ENCODE results near the gene CHST11.

The CHST11 gene

GRCh38 chr12:104426926-104427546 lies 29.7 kb upstream of the CHST11 start:
- DNase-seq (ENCODE audit: extremely low spot score, insufficient read length, low read depth), result no peak
- FAIRE-seq, result no peak

- DNase-seq (ENCODE audit: extremely low spot score, insufficient read length, low read depth) (no peak), FAIRE-seq (peak; percentile 26)
Measured at GRCh38 chr12:104427547-104427938, 29.2 kb upstream of the CHST11 start.

DNA sequence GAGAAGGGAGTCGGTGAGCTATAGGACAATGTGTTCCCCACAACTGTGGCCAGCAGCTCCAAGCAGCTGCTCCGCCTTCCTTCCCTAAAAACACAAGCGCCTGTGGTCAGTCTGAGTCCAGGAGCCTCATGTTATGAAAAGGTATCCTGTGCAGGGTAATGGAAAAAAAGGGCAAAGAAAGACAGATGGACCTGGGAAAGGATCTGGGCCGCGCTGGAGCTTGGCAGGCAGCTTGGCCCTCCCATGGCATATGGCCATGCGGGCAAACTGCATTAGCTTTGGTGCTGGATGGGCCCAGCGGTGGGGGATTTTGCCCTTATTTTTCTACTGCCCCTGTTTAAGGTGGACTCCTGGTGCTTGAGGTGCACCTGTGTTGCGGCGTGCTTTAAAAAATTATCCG lies 23.7 kb upstream of the CHST11 start:
- FAIRE-seq (no peak), DNase-seq (ENCODE audit: extremely low spot score, insufficient read length, low read depth) (no peak)

DNA sequence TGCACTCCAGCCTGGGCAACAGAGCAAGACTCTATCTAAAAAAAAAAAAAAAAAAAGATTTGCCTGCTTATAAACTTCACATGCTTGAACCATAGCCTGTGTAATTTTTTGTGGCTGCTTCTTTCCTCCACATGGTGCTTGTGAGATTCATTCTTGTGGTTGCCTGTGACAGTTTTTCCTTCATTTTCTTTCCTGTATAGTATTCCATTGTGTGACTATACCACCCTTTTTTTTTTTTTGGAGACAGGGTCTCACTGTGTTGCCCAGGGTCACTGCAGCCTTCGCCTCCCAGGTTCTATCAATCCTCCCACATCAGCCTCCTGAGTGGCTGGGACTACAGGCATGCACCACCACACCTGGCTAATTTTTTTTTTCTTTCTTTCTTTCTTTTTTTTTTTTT lies 22.6 kb upstream of the CHST11 start:
- FAIRE-seq (no peak), DNase-seq (ENCODE audit: extremely low spot score, insufficient read length, low read depth) (no peak)

DNA sequence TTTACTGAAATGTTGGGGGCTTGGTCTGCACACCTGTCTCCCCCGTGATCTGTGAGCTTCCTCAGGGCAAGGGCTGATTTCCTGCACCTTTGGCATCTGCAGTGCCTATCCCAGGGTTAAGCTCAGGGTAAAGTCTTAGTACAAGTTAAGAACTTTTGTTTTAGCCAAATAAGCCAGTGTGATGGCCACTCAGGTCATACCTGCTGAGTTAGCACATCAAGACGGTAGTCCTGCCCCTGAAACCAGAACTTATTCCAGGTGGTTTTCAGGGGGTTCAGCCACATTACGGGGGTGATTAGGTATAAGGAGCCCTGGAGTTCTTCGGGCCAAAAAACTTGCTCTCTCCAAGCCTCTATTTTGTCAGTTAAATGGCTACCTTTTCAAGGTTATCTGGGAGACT lies 21.6 kb upstream of the CHST11 start:
- DNase-seq (ENCODE audit: extremely low spot score, insufficient read length, low read depth) (no peak), FAIRE-seq (no peak)

GRCh38 chr12:104435765-104436164 lies 21.0 kb upstream of the CHST11 start:
- FAIRE-seq (no peak), DNase-seq (ENCODE audit: extremely low spot score, insufficient read length, low read depth) (no peak)

DNA sequence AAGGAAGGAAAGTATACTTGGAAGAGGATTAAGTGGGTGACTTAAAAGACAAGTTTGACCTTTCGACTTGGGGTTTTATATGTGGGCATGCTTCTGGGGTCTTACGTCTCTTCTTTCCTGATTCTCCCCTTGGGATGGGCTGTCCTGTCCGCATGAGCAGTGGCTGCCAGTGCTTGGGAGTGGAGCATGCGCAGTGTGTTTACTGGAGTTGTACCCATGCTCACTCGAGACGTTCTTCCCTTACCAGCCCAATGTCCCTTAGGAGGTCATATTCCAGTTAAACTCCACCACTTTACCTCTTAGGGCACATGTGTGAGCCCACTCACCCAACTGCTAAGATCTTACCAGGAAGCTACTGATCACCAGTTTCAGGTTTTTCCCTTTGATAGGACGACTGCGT lies 20.0 kb upstream of the CHST11 start:
- no peak for DNase-seq (ENCODE audit: extremely low spot score, insufficient read length, low read depth)

DNA sequence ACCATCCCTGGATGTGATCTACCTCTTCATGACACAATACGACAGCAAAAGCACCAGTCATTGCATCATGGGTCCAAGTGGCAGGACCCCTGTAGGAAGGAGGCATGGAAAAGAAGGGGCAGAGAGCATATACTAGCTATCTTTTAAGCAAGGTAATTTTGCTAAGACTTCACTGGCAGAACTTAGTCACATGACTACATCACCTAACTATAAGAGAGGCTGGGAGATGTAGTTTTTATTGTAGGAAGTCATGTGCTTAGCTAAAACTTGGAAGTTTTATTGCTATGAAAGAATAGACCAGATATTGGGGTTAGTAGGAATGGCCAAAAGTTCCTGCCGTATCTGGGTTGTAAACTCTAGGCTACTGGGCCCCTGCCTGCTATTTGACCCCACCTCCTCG lies 18.6 kb upstream of the CHST11 start:
- FAIRE-seq, result no peak
- DNase-seq (ENCODE audit: extremely low spot score, insufficient read length, low read depth), result no peak

More for the DNA sequence above, 20.0 kb upstream of the CHST11 start:
- no peak for FAIRE-seq

- DNase-seq (ENCODE audit: extremely low spot score, insufficient read length, low read depth), result no peak
- FAIRE-seq, result no peak
Measured at GRCh38 chr12:104439137-104439536, 17.6 kb upstream of the CHST11 start.

GRCh38 chr12:104443008-104443407 lies 13.7 kb upstream of the CHST11 start:
- no peak for DNase-seq (ENCODE audit: extremely low spot score, insufficient read length, low read depth)
- no peak for FAIRE-seq

- no peak for DNase-seq (ENCODE audit: extremely low spot score, insufficient read length, low read depth)
Measured at GRCh38 chr12:104446646-104447421, 9.9 kb upstream of the CHST11 start.

DNA sequence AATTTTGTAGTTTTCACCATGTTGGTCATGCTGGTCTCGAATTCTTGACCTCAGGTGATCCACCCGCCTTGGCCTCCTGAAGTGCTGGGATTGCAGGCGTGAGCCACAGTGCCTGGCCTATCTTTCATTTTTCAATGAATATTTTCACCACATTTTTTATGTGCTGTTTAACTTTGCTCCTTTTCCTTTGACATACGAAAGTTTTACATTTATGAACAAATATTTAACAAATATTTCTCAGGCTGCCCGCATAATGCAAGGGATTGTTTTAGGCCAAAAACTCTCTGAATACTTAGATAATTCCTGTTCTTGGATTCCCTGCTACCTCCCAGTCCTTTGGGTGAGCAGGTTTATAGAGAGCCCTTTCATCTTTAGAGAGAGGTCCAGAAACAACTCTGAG lies 8.7 kb upstream of the CHST11 start:
- DNase-seq (ENCODE audit: extremely low spot score, insufficient read length, low read depth) (no peak), FAIRE-seq (no peak)

More at GRCh38 chr12:104446646-104447421, 9.9 kb upstream of the CHST11 start:
- no peak for FAIRE-seq

DNA sequence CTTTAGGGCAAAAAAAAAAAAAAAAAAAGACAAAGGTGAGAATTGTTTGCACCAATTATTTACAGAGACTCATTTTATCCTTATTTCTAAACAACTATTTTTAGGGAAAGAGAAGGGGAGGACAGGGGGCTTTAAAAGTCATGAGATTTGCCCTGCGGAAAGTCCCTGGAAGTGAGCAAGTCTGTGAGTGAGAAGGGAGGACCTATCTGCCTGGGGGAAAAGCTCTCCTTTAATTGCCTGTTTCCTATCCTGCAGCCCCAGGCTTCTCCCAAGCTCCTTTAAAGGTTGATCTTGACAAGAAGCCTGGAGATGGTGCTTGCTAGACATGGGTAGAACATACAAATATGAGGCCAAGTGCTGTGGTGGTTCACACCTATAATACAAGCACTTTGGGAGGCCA lies 8.3 kb upstream of the CHST11 start:
- FAIRE-seq (no peak), DNase-seq (ENCODE audit: extremely low spot score, insufficient read length, low read depth) (no peak)

GRCh38 chr12:104450700-104451099 lies 6.0 kb upstream of the CHST11 start:
- DNase-seq (ENCODE audit: extremely low spot score, insufficient read length, low read depth), result no peak

GRCh38 chr12:104452087-104452486 lies 4.7 kb upstream of the CHST11 start:
- no peak for FAIRE-seq

More at GRCh38 chr12:104450700-104451099, 6.0 kb upstream of the CHST11 start:
- FAIRE-seq, result no peak

DNA sequence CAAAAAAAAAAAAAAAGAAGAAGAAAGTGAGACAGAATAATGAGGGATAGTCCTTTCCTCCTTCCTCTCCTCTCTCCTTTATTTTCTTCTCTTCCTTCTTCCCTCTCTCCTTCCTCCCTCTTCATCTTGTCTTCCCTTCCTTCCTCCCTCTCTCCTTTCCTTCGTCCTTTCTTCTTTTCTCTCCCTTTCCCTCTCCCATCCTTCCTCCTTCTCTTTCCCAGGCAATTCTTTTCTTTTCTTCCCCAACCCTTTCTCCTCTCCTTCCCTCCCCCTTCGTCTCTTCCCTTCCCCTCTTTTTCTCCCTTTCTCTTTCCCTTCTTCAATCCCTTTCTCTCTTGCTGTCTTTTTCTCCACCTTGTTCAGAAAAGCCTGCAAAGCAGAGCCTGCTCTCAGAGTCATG lies 3.6 kb upstream of the CHST11 start:
- no peak for DNase-seq (ENCODE audit: extremely low spot score, insufficient read length, low read depth)
- FAIRE-seq, result no peak

More at GRCh38 chr12:104452087-104452486, 4.7 kb upstream of the CHST11 start:
- no peak for DNase-seq (ENCODE audit: extremely low spot score, insufficient read length, low read depth)

DNA sequence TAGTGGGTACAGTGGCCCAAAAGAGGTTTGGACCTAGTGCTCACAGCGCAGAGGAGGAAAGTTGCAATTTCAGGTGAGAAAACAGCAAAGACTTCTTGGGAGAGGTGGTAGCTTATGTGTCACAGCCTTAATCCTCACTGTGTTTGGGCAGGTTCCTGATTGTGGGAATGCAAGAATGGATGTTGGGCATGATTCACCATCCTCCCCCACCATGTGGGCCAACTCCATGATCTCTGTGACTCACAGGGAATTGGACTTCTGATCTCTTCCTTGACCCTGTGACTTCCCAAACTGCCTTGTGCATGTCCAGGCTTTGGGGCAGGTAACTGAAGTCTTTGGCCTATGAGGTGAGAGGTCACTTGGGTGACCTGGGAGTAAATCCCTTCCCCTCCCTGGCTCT lies 1.8 kb upstream of the CHST11 start:
- FAIRE-seq (no peak), DNase-seq (ENCODE audit: extremely low spot score, insufficient read length, low read depth) (no peak)

DNA sequence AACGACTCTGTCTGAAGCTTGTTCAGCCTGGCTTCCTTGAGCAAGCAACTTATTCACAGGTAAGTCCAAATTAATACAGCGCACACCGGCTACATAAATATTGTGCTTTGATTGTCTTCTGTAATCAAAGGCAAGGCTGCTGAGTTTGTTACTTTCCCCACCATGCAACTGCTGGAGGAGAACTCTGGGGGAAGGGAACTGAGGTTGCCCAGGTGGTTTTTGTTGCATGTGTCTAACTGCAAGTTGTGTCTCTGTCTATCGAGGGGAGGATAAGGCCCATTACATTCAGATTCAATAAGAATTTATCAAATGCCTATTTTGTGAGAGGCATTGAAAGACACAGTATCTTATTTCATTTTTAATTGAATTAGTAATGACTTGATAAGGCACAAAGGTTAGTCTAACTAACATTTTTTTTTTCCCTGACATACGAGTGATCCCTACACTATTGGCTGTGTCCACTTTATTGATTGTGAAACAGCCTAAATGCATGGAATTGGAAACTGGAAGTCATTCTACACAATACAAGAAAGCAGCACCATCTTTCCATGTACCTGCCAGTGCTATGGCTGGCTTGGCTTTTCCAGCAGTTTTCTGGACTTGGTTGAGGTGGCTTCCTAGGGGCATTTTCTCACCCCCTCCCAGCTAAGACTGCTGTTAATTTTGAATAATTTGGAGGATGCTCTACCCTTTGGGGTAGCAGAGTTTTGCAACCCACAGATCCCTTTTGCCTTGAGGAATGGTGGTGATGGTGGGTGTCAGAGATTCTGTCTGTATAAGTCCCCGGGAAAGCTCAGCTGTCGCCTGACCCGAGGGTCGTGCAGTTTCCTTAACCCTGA lies 951 bp upstream of the CHST11 start:
- no peak for FAIRE-seq
- no peak for DNase-seq (ENCODE audit: extremely low spot score, insufficient read length, low read depth)

DNA sequence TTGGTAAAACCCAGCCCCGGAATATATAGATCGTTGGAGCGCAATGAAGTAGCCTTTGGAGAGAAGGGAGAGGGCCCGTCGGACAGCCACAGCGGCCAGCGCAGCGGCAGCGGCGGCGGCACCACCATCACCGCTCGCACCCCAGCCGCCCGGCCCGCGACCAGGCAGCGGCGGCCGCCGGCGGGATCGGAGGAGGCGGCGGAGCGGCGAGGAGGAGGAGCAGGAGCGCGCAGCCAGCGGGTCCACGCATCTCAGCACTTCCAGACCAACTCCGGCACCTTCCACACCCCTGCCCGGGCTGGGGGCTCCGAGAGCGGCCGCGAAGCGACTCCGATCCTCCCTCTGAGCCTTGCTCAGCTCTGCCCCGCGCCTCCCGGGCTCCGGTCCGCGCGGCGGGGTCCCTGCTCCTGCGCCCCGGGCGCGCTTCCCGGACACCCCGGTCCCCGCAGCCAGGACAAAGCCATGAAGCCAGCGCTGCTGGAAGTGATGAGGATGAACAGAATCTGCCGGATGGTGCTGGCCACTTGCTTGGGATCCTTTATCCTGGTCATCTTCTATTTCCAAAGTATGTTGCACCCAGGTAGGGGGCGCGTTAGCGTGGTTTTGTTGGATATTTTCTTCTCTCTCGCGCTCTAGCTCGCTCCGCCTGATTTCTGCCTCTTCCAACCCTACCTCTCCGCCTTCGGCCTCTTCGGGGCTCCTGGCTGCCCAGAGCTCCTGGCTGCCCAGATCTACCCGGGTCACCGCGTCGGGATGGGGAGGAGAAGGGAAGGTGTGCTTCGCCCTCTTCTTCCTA lies 400 bp downstream of the CHST11 start:
- peak; percentile 61 for FAIRE-seq

More for the DNA sequence above, 400 bp downstream of the CHST11 start:
- no peak for DNase-seq (ENCODE audit: extremely low spot score, insufficient read length, low read depth)
